DND-41 (cell line): ENCODE results near the gene MRPL54.

Experiments used
- ATAC-seq: fragments of 200-7000 bp; cut with Tn5 transposase; 3 replicates; pipeline ENCODE4 v1.9.1; 2021; ENCODE audit warnings: low read depth; ENCODE audit not compliant: insufficient read depth
- DNase-seq: peaks from one replicate; pipeline ENCODE4 v3.0.0-alpha.2; 2020
- H2AFZ ChIP-seq: 2 replicates; pipeline ENCODE4 v1.6.0; 2012; ENCODE audit warnings: low read depth, low read length
- H3K27ac ChIP-seq: 2 replicates; pipeline ENCODE4 v1.5.1; 2012; ENCODE audit warnings: low read length, inconsistent platforms
- H3K27me3 ChIP-seq: fragments of 200-600 bp; sonication (generic); 2 replicates; pipeline ENCODE4 v1.6.0; 2012; ENCODE audit warnings: low read length, mild to moderate bottlenecking, inconsistent platforms; ENCODE audit not compliant: insufficient read depth, poor library complexity
- H3K36me3 ChIP-seq: 2 replicates; pipeline ENCODE4 v1.5.1; 2012; ENCODE audit warnings: low read length, inconsistent platforms; ENCODE audit not compliant: insufficient read depth
- H3K4me1 ChIP-seq: 2 replicates; pipeline ENCODE4 v1.5.1; 2012; ENCODE audit warnings: mild to moderate bottlenecking, low read length; ENCODE audit not compliant: insufficient read depth
- H3K4me2 ChIP-seq: 2 replicates; pipeline ENCODE4 v1.6.0; 2012; ENCODE audit warnings: mild to moderate bottlenecking, moderate library complexity, low read length, inconsistent platforms; ENCODE audit not compliant: insufficient read depth
- H3K4me3 ChIP-seq, 2 experiments: fragments of 200-600 bp in 1 of 2; shearing (Covaris generic) in 1 of 2; 2 replicates each; pipeline ENCODE4 v1.5.1; 2012 to 2016; ENCODE audit warnings: inconsistent platforms in 2 of 2, low read length in 2 of 2, mild to moderate bottlenecking in 2 of 2, low read depth in 1 of 2, moderate library complexity in 1 of 2
- H3K79me2 ChIP-seq: 2 replicates; pipeline ENCODE4 v1.6.0; 2012; ENCODE audit warnings: low read length, inconsistent platforms; ENCODE audit not compliant: insufficient read depth
- H3K9ac ChIP-seq: 2 replicates; pipeline ENCODE4 v1.6.0; 2012; ENCODE audit warnings: low read depth, mild to moderate bottlenecking, inconsistent platforms, low read length, moderate library complexity
- H3K9me3 ChIP-seq: 2 replicates; pipeline ENCODE4 v1.5.1; 2012; ENCODE audit warnings: low read length, moderate library complexity, mild to moderate bottlenecking, inconsistent platforms; ENCODE audit not compliant: insufficient read depth, severe bottlenecking
- H4K20me1 ChIP-seq: 2 replicates; pipeline ENCODE4 v1.6.0; 2012; ENCODE audit warnings: low read length; ENCODE audit not compliant: insufficient read depth
- EZH2 ChIP-seq: IDR thresholded peaks from 3 replicates; pipeline ENCODE4 v1.6.1; 2012; ENCODE audit warnings: borderline replicate concordance, low read depth, mild to moderate bottlenecking, moderate library complexity, low read length, inconsistent platforms; ENCODE audit not compliant: severe bottlenecking
- TF ChIP-seq, protein P1 (sequence below): IDR thresholded peaks from 2 replicates; pipeline ENCODE4 v1.5.1; 2012; ENCODE audit warnings: borderline replicate concordance, low read length, moderate library complexity, mild to moderate bottlenecking; ENCODE audit not compliant: poor library complexity, severe bottlenecking; ENCODE audit errors: extremely low read depth

Gene MRPL54

DNA sequence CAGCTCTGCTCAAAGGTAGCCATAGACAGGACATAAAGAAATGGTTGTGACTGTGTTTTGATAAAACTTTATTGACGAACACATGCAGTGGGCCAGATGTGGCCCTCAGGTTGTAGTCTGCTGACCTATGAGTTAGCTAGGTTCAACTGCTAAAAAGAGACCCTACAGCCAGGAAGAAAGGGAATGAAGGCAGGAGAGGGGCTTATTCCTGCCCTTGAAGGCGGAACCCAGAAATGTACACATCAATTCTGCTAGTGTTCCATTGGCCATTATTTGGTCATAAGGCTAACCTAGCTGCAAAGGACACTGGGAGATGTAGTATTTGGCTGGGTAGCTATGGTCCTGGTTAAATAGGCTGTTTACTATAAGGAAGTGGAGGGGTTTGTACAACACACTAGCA lies 19.0 kb upstream of the MRPL54 start:
- Histone ChIP-seq H4K20me1 (no peaks in the 10 kb centered on the region), H3K36me3 (no peaks in the 10 kb centered on the region), H3K79me2 (no peaks in the 10 kb centered on the region), H3K4me1 (no peaks in the 10 kb centered on the region), H3K9me3 (no peaks in the 10 kb centered on the region), H3K9ac (no peak overlapping the region), H2AFZ (no peak overlapping the region), H3K4me3 (no peak overlapping the region), H3K27me3 (no peaks in the 10 kb centered on the region), H3K4me2 (no peak overlapping the region), H3K27ac (no peak overlapping the region)
- DNase-seq = no peak
- TF ChIP-seq EZH2 = no peak
- TF ChIP-seq, protein P1, sequence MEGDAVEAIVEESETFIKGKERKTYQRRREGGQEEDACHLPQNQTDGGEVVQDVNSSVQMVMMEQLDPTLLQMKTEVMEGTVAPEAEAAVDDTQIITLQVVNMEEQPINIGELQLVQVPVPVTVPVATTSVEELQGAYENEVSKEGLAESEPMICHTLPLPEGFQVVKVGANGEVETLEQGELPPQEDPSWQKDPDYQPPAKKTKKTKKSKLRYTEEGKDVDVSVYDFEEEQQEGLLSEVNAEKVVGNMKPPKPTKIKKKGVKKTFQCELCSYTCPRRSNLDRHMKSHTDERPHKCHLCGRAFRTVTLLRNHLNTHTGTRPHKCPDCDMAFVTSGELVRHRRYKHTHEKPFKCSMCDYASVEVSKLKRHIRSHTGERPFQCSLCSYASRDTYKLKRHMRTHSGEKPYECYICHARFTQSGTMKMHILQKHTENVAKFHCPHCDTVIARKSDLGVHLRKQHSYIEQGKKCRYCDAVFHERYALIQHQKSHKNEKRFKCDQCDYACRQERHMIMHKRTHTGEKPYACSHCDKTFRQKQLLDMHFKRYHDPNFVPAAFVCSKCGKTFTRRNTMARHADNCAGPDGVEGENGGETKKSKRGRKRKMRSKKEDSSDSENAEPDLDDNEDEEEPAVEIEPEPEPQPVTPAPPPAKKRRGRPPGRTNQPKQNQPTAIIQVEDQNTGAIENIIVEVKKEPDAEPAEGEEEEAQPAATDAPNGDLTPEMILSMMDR = no peak
- no peak for ATAC-seq

DNA sequence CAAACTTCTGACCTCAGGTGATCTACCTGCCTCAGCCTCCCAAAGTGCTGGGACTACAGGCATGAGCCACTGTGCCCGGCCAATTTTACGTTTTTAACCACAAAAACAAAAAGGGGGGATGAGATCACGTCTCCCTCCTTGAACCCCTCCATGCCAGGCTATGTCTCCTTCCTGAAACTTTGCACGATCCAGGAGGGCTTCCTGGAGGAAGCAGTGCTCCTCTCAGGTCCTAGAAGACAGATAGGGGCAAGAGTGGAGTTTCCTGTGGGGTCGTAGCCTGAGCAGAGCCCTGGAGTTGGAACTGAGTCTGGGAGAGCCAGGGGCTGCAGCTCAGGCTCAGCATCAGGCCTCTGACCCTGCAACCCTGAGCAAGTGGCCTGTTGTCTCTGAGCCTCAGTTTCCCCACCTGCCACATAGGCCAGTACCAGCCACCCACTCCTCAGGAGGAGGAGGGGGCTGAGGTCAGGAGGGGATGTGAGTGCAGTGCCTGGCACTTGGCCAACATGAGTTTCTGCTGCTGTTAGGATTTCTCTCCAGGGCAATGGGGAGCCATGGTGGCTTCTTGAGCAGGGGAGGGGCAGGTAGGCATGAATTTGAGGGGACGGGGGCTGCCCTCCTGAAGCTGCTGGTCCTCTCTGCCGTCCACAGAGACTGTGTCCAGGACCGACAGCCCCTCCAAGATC lies 17.0 kb upstream of the MRPL54 start:
- Histone ChIP-seq H2AFZ (no peak overlapping the region), H3K9ac (no peak overlapping the region), H3K4me1 (no peaks in the 10 kb centered on the region), H4K20me1 (no peaks in the 10 kb centered on the region), H3K79me2 (no peaks in the 10 kb centered on the region), H3K4me3 (no peak overlapping the region), H3K4me2 (no peak overlapping the region), H3K9me3 (no peaks in the 10 kb centered on the region), H3K27ac (no peak overlapping the region), H3K27me3 (no peaks in the 10 kb centered on the region), H3K36me3 (peaks cover 12% of the 10 kb centered on the region)
- no peak for DNase-seq
- no peak for ATAC-seq
- TF ChIP-seq EZH2 = no peak
- TF ChIP-seq, protein P1 = no peak

DNA sequence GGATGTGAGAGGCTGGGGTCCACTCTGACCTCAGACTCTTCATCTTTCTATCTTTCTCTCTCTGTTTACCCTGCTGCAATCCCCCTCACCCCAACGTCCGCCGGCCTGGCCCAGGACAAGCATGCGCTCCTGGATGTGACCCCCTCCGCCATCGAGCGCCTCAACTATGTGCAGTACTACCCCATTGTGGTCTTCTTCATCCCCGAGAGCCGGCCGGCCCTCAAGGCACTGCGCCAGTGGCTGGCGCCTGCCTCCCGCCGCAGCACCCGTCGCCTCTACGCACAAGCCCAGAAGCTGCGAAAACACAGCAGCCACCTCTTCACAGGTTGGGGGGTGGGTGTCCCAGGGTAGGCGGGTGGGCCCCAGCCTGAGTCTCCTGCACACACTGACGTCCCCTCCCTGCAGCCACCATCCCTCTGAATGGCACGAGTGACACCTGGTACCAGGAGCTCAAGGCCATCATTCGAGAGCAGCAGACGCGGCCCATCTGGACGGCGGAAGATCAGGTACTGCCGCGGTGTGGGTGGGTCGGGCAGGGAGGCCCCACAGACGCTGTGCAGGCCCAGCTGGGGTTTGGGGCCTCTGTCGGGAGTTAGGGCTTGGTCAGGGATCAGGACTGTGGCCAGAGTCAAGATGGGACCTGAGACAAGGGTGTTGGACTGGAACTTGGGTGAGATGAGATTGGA lies 16.0 kb upstream of the MRPL54 start:
- Histone ChIP-seq H3K9me3 (no peaks in the 10 kb centered on the region), H3K27me3 (no peaks in the 10 kb centered on the region), H3K4me1 (no peaks in the 10 kb centered on the region), H3K27ac (no peak overlapping the region), H4K20me1 (no peaks in the 10 kb centered on the region), H3K9ac (no peak overlapping the region), H3K4me2 (no peak overlapping the region), H2AFZ (no peak overlapping the region), H3K36me3 (peaks cover 22% of the 10 kb centered on the region), H3K4me3 (no peak overlapping the region), H3K79me2 (no peaks in the 10 kb centered on the region)
- DNase-seq (no peak), ATAC-seq (no peak)
- TF ChIP-seq EZH2 = no peak
- TF ChIP-seq, protein P1 = no peak
